Heart left ventricle (tissue), 16 donors: ENCODE data around the gene LSM14A. TPM values are rescaled to one million over a fixed set of nuclear protein-coding genes. Genes with fewer than 3 reads are reported as not detected.

Source experiments
- ATAC-seq, 4 donors: fragments of 200-7000 bp; cut with Tn5 transposase; one replicate each; pipeline ENCODE4 v1.9.1; 2020 to 2022; ENCODE audit warnings: moderate library complexity in 4 of 4, mild to moderate bottlenecking in 3 of 4, moderate number of reproducible peaks in 1 of 4
- DNase-seq, 5 donors: peaks; one replicate each; pipeline ENCODE4 v3.0.0-alpha.2; 2020
- H3K27ac ChIP-seq, 12 donors: fragments of 200-600 bp; sonication (generic) in 4 of 12; one replicate each; pipeline versions ENCODE4 v1.5.0 to v1.8.0; 2016 to 2022; ENCODE audit warnings: mild to moderate bottlenecking in 2 of 12
- H3K27me3 ChIP-seq, 9 donors: fragments of 200-600 bp; sonication (generic) in 2 of 9; one replicate each; pipeline versions ENCODE4 v1.5.1 to v1.8.0; 2016 to 2022; ENCODE audit warnings: mild to moderate bottlenecking in 3 of 9
- H3K36me3 ChIP-seq, 9 donors: fragments of 200-600 bp; sonication (generic) in 2 of 9; one replicate each; pipeline versions ENCODE4 v1.5.0 to v1.8.0; 2018 to 2022; ENCODE audit warnings: mild to moderate bottlenecking in 2 of 9
- H3K4me1 ChIP-seq, 12 donors: fragments of 200-600 bp; sonication (generic) in 4 of 12; one replicate each; pipeline versions ENCODE4 v1.5.0 to v1.8.0; 2016 to 2022; ENCODE audit warnings: mild to moderate bottlenecking in 3 of 12
- H3K4me3 ChIP-seq, 12 donors: fragments of 200-600 bp; sonication (generic) in 4 of 12; one replicate each; pipeline versions ENCODE4 v1.5.0 to v1.8.0; 2017 to 2022; ENCODE audit warnings: mild to moderate bottlenecking in 9 of 12, moderate library complexity in 4 of 12
- H3K9me3 ChIP-seq, 12 donors: fragments of 200-600 bp; sonication (generic) in 4 of 12; one replicate each; pipeline versions ENCODE4 v1.5.0 to v1.8.0; 2016 to 2022; ENCODE audit warnings: mild to moderate bottlenecking in 1 of 12
- POLR2A ChIP-seq, 2 donors: fragments of 450-650 bp; IDR thresholded peaks; one replicate each; pipeline ENCODE4 v1.6.1; 2017; ENCODE audit warnings: antibody characterized with exemption in 2 of 2, mild to moderate bottlenecking in 2 of 2, moderate library complexity in 2 of 2
- WGBS, 4 donors: extraction: QIAGEN DNeasy Blood & Tissue Kit in 2 of 4; methylation state at CpG; one replicate each; pipeline versions ENCODE4 v1.1.5 to v1.1.7; 2013 to 2018; 5-methylcytosine and 5-hydroxymethylcytosine counted together
- intact Hi-C, 10 donors: fragments of 100-400 bp; cut with DNase I; formaldehyde crosslinking; loops; one replicate each; pipeline versions ENCODE4 v1.11.1 to v1.14.2; 2022
- polyA plus RNA-seq, 2 donors: library from polyadenylated mRNA; stranded (reverse); fragments of 200-250 nt; gene quantifications; one replicate each; pipeline ENCODE4 v1.2.3, GENCODE V29; 2013
- total RNA-seq, 9 donors: library from RNA; depleted of rRNA in 2 of 9; stranded (reverse); fragments of >200 nt in 2 of 9; fragmentation: NEBNext Ultra II Directional in 3 of 9; extraction: Animal tissue kit (Norgen Biotek cat#: 25700) in 3 of 9; gene quantifications; one replicate each; pipeline versions ENCODE4 v1.1.0 to v1.2.4, GENCODE V29; 2016 to 2023
- TF ChIP-seq, protein P1 (sequence below), 12 donors: fragments of 200-600 bp; sonication (generic) in 4 of 12; IDR thresholded peaks; one replicate each; pipeline versions ENCODE4 v1.5.0 to v1.8.0; 2018 to 2022; ENCODE audit warnings: antibody characterized with exemption in 12 of 12, mild to moderate bottlenecking in 5 of 12
- donor health status: ischemic (EF 13 %, LVEDD 7.1; RV severe dilation, severe dysfunction).
- donor health status: healthy with polysubstance abuse.
- donor health status: DM: no; HTN: yes; CAD: no.
- donor health status: DM: no; HTN: no; CAD: no.
- donor health status: ischemic (EF 25% LVEDD 6.9; RV normal size, moderate dysfunction).
- donor health status: ischemic (EF 25% LVEDD 5.7; RV mildly dilated, moderate dysfunction).
- donor health status: healthy.
- donor health status: DM: yes; HTN: yes; CAD: no.
- donor health status: ischemic (EF 35%, LVEDD 5.7; RV mildly dilated, moderate dysfunction).
- donor health status: nonischemic (EF 11% LVEDD 7.7; RV severe dilation, severe dysfunction).
- donor health status: DM: yes; HTN: yes; CAD: no.
- donor health status: PGD.
- donor health status: ischemic (EF 29% LVEDD 5.4; RV normal size, mild dysfunction).
- donor health status: nonischemic (EF 23%, LVEDD 6.1; RV moderate dilation, normal function).

Gene LSM14A
- total and polyA plus RNA-seq, 11 donors: 34.6 to 109 (median 70.5) TPM

DNA sequence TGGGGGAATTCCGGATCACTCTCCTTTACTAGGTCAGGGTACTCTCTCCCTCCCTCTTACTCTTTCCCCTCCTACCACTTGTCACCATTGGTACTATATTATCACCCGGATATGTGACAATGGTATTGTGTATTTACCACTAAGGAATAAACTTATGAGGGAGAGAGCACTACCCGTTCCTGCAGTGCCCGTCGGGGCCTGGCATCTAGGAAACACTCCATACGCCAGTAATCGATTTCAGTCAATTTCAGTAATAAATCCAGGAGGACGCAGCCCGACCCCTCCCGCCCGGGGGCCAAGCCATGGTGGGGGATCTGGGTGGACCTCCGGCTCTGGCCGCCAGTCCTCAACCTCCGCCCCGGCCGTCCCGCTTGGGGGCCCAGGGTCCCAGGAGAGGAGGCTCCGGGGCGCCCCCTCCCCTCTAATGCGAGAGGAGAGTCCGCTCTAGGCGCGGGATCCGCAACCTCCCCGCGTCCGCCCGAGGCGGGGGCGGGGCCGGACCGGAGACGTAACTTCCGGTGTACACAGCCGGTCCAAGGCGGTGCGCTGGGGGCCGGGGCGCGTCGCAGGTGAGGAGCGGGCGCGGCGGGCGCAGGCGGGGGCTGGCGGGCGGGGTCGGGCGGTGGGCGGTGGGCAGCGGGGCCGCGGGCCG lies 81.9 kb downstream of the LSM14A start, which contains the start of gene GARRE1:
Gene GARRE1 (plus strand): TSS at position 509 of the 652 bp plus-strand sequence. CDS start 45,920 bp downstream, outside the sequence.
- H3K36me3 ChIP-seq: no peaks in the 10 kb centered on the region
- H3K27me3 ChIP-seq: peaks cover 0 to 4% (median 0%) of the 10 kb centered on the region in 9 donors
- H3K4me1 ChIP-seq: peaks cover 0 to 41% (median 21%) of the 10 kb centered on the region in 12 donors
- H3K4me3 ChIP-seq: peak within 1 kb of the TSS; percentile 66 to 100 (median 84)
- H3K9me3 ChIP-seq: no peaks in the 10 kb centered on the region
- ATAC-seq (peak; percentile 91 to 97 (median 92)), DNase-seq (peak; percentile 86 to 93 (median 90))
- WGBS, 4 donors: 0 to 1% (median 1%) methylated on average over 10 to 56 of the region's 56 CpGs
- intact Hi-C loops: loop anchor here in 4 of 10 donors (2.0 to 10.0 kb wide), 3 partner anchors 81 to 83 kb away; no protein-coding TSS in a partner anchor
- peak within 1 kb of the TSS; percentile 91 to 99 (median 96) for H3K27ac ChIP-seq
- TF ChIP-seq, protein P1, sequence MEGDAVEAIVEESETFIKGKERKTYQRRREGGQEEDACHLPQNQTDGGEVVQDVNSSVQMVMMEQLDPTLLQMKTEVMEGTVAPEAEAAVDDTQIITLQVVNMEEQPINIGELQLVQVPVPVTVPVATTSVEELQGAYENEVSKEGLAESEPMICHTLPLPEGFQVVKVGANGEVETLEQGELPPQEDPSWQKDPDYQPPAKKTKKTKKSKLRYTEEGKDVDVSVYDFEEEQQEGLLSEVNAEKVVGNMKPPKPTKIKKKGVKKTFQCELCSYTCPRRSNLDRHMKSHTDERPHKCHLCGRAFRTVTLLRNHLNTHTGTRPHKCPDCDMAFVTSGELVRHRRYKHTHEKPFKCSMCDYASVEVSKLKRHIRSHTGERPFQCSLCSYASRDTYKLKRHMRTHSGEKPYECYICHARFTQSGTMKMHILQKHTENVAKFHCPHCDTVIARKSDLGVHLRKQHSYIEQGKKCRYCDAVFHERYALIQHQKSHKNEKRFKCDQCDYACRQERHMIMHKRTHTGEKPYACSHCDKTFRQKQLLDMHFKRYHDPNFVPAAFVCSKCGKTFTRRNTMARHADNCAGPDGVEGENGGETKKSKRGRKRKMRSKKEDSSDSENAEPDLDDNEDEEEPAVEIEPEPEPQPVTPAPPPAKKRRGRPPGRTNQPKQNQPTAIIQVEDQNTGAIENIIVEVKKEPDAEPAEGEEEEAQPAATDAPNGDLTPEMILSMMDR (IDR thresholded peaks at IDR 0.05): no peak
- TF ChIP-seq POLR2A (IDR thresholded peaks at IDR 0.05): peak; percentile 41 to 82

DNA sequence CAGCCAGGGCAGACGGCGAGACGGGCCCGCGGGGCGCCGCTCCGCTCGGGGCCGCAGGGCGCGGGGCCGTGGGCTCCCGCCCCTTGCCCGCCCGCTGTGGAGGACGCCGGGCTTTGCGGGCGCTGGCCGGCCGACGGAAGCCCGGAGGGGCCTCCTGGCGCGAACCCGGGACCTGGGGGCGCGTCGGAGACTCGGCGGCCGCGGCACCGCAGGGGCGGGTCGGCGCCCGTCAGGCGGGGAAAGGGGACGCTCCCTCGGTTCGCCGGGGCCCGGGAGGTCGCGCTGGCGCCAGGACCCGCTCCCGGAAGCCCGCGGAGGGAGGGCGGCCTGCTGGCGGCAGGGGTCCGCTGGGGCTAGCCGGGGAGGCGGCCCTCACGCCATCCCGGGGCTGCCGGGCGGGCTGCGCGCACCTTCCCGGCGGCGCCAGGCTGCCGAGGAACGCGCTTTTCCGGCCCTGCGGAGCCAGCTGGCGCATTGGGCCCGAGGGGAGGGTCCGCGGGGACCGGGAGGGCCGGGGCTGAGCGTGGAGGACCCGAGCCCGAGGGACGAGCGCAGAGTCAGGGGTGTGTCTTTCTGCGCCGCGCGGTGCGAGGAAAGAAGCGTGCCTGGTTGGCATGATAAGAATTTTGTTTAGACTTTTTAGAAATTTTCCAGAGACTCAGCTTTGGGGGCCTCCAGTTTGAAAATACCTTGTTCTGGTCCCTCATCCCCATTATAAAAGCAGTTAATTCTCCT lies 82.6 kb downstream of the LSM14A start:
- intact Hi-C loops: loop anchor here in 7 of 10 donors (1.0 to 10.0 kb wide), 4 partner anchors 10 to 82 kb away; no protein-coding TSS in a partner anchor
- Histone ChIP-seq H3K27ac (peak overlapping the region; percentile 84 to 99 (median 94)), H3K4me1 (peaks cover 0 to 48% (median 24%) of the 10 kb centered on the region in 12 donors), H3K27me3 (peaks cover 0 to 4% (median 0%) of the 10 kb centered on the region in 9 donors), H3K36me3 (no peaks in the 10 kb centered on the region), H3K4me3 (peak overlapping the region; percentile 66 to 100 (median 82)), H3K9me3 (no peaks in the 10 kb centered on the region)
- ATAC-seq: peak; percentile 24 to 76 (median 63)
- WGBS, 4 donors: 0% methylated on average over 11 to 88 of the region's 88 CpGs; no CpG with 5 or more reads in 1 of the 4 donors
- TF ChIP-seq, protein P1 (IDR thresholded peaks at IDR 0.05): no peak
- TF ChIP-seq POLR2A (IDR thresholded peaks at IDR 0.05): no peak
- peak; percentile 42 to 71 (median 65) for DNase-seq

- intact Hi-C loops: loop anchor here in 5 of 10 donors (1.0 to 10.0 kb wide), 4 partner anchors 10 to 82 kb away; no protein-coding TSS in a partner anchor
- peak overlapping the region; percentile 66 to 100 (median 82) for H3K4me3 ChIP-seq
- H3K9me3 ChIP-seq: no peaks in the 10 kb centered on the region
- H3K27me3 ChIP-seq: peaks cover 0 to 4% (median 0%) of the 10 kb centered on the region in 9 donors
- peaks cover 0 to 55% (median 27%) of the 10 kb centered on the region in 12 donors for H3K4me1 ChIP-seq
- TF ChIP-seq POLR2A (IDR thresholded peaks at IDR 0.05): no peak
- TF ChIP-seq, protein P1 (IDR thresholded peaks at IDR 0.05): no peak
- 43 to 52% (median 46%) methylated on average over 9 of the region's 9 CpGs for WGBS, 4 donors
- H3K27ac ChIP-seq: peak overlapping the region; percentile 84 to 99 (median 94)
- no peaks in the 10 kb centered on the region for H3K36me3 ChIP-seq
- ATAC-seq (no peak), DNase-seq (no peak)
Measured at GRCh38 chr19:34255546-34255945, 83.2 kb downstream of the LSM14A start.
